ENCODE data around the gene RFX3.

Gene RFX3

DNA sequence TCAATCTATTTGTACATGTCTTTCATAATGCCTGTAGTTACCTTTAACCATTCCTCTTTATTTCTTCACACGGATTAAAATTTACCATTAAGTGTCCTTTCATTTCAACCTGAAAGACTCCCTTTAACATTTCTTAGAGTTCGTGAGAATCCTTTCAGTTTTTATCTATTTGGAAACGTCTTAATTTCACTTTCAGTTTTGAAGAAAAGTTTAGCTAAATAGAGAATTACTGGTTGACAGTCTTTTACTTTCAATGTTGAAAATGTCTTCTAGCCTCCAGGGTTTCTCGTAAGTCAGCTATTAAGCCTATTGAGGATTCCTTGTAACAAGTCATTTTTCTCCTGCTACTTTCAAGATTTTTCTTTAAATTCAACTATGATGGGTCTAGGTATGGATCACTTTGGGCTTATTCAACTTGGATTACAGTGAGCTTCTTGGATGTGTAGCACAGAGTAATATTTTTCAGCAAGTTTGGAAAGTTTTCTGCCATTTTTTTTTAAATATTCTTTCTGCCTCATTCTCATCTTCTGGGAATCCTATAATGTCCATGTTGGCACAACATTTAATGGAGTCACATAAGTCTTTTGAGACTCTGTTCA lies 48.5 kb downstream of the RFX3 start:
- DNase-seq (ENCODE audit: low read depth, low spot score), result no peak

DNA sequence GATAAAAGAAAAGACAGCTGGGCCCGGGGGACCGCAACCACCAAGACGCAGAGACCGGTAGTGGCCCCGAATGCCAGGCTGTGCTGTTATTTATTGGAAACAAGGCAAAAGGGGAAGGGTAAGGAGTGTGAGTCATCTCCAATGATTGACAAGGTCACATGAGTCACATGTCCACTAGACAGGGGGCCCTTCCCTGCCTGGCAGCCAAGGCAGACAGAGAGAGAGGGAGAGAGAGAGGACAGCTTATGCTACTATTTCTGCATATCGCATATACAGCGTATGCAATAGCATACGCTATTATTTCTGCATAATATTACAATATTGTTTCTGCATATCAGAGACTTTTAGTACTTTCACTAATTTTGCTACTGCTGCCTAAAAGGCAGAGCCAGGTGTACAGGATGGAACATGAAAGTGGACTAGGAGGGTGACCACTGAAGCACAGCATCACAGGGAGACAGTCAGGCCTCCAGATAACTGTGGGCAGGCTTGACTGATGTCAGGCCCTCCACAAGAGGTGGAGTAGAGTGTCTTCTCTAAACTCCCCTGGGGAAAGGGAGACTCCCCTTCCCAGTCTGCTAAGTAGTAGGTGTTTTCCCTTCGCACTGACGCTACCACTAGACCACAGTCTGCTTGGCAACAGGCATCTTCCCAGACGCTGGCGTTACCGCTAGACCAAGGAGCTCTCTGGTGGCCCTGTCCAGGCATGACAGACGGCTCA lies 50.3 kb downstream of the RFX3 start:
- DNase-seq (ENCODE audit: low read depth, low spot score), result no peak

DNA sequence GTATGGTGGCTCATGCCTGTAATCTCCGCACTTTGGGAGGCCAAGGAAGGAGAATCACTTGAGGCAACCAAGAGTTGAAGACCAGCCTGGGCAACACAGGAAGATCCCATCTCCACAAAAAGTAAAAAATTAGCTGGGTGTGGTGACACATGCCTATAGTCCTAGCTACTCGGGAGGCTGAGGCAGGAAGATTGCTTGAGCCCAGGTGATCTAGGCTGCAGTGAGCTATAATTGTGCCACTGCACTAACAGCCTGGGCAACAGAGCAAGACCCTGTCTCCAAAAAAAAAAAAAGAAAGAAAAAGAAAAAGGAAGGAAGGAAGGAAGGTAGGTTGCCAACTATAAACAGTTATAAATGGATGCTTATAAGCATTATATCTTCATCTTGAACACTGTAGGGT lies 51.0 kb downstream of the RFX3 start:
- no peak for DNase-seq (ENCODE audit: low read depth, low spot score)

DNA sequence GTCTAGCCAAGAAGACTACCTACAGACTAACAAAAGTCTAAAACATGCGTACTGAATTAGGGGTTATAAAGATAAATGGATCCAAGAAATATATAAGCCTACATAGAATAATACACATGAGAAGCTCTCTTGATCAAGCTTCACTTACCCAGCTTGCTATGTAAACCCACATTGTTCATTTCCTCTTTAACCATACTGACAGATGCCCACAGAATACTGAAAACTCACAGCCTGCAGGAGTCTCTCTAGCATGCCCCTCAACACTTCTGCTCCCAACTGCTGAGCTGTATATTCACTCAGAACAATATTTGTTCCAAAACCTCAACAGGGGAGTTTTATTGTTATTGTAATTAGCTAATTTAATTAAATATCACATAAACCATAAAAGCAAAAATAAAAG lies 52.4 kb downstream of the RFX3 start:
- DNase-seq (ENCODE audit: low read depth, low spot score), result no peak

DNA sequence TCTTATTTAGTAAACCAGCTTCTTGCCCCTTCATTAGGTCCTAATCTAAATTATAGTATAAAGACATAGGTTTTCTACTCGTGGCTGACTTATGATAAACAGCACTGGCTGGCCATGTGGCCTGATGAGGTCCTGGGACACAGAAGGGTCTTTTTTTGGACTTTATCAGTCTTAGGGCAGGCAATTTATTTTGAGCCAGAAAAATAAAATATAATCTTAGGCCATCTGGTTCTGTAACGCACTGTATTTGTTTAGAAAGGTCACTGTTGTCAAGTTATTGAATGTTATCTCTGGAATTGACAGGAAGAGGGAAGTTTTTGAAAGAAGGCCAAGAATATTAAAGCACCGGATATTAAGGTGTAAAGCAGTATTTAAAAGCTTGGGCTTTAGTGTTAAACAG lies 53.9 kb downstream of the RFX3 start:
- DNase-seq (ENCODE audit: low read depth, low spot score), result no peak

GRCh38 chr9:3468421-3469205 lies 57.2 kb downstream of the RFX3 start:
- DNase-seq (ENCODE audit: low read depth, low spot score), result no peak

DNA sequence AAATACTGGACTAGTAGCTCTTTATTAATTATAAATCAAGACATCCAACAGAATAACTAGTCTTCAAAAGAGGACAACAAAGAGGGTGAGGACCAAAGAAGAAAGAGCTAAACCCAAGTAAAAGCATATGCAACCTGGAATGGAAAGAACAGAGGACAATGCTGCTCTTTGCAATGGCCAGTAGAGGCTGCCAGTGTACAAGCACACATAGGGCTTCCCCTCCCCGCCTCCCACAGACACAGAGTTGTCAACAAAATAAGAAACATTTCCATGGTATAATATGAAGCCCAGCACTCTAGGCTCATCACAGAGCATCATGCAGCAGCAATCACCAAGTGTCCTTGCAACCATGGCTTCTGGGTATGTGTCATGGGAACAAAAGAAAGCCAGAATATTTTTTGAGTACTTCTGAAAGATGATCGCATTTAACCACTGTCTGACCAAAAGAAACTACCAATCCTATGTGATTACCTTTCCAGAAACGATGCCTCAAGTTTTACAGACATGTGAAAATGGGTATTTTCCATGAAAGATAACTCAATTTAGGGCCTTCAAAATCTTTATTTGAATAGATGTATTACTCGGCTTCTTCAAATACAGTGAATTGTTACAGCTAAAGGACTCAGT lies 58.1 kb downstream of the RFX3 start:
- peak; percentile 32 for DNase-seq (ENCODE audit: low read depth, low spot score)

DNA sequence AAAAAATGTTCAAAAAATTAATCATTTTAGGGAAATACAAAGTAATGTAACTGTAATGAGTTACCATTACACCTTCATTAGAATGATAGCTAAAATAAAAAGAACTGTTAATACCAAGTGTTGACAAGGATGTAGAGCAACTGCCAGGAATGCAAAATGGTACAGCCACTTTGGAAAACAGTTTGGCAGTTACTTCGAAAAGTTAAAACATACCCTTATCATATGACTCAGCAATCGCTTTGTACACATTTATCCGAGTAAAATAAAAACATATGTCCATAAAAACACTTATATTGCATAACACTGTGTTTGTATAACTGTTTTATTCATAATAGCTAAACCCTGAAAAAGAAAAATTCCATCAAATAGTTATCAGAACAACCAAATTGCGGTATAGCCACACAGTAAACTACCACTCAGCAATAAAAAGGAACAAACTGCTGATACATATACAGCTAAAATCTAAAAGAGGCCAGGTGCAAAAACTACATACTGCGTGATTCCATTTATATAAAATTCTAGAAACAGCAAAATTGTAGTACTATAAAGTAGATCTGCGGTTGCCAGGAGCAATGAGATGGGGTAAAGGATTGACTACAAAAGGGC lies 61.7 kb downstream of the RFX3 start:
- no peak for DNase-seq (ENCODE audit: low read depth, low spot score)

- DNase-seq (ENCODE audit: low read depth, low spot score), result no peak
Measured at GRCh38 chr9:3458806-3459475, 66.9 kb downstream of the RFX3 start.

GRCh38 chr9:3457175-3457574 lies 68.6 kb downstream of the RFX3 start:
- DNase-seq (ENCODE audit: low read depth, low spot score), result no peak

GRCh38 chr9:3455717-3456116 lies 70.1 kb downstream of the RFX3 start:
- DNase-seq (ENCODE audit: low read depth, low spot score), result no peak

DNA sequence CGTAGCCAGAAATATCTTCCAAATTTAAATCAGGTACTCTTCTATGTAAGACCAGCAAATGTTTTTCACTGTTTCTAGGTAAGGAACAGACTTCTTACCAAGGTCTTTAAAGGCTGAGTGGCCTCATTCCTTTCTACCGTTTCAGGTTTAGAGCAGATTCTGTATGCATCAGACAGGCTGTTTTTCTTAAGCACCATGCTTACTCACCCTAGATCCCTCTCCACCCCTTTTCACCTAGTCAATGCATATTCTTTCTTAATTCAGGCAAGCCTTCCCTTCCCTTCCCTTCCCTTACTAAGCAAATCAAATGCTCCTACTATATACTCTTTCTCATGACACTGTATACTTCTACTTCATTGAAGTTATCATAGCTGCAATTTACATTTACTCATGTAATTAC lies 70.7 kb downstream of the RFX3 start:
- no peak for DNase-seq (ENCODE audit: low read depth, low spot score)

DNA sequence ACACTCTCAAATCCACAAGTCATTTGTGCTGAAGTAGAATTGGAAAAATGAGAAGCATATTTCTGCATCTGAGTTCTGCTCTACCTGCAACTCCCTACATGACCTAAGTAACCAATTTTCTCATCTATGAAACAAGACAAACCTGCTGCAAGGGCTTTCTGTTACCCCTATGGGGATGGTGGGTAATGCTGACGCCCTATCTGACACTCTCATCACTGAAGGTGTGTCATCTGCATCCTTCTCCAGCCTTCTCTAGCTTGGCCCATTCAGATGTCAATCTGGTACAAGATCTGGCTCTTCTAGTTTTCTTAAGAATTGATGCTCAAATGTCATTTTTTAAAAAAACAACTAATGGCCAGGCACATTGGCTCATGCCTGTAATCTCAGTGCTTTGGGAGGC lies 73.8 kb downstream of the RFX3 start:
- no peak for DNase-seq (ENCODE audit: low read depth, low spot score)

GRCh38 chr9:3447788-3448187 lies 78.0 kb downstream of the RFX3 start:
- DNase-seq (ENCODE audit: low read depth, low spot score), result no peak

GRCh38 chr9:3447143-3447542 lies 78.7 kb downstream of the RFX3 start:
- no peak for DNase-seq (ENCODE audit: low read depth, low spot score)

DNA sequence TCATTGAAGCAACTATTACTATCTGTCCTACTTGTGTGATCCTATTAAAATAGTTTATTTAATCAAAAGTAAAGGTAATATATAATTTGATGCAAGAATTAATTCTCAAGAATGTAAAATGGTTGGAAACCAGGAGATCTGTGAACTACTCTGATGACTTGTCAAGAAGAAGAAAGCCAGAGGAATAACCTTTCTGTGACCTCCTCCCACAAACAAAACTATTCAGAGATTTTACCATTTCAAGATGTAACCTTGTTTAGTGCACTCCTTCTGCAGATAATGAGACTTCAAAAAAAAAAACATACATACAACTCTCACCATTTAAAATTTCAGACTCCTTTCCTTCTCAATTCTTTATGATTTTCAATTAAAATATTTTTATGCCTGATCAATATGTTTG lies 79.5 kb downstream of the RFX3 start:
- no peak for DNase-seq (ENCODE audit: low read depth, low spot score)

GRCh38 chr9:3444016-3444415 lies 81.8 kb downstream of the RFX3 start:
- DNase-seq (ENCODE audit: low read depth, low spot score), result no peak

DNA sequence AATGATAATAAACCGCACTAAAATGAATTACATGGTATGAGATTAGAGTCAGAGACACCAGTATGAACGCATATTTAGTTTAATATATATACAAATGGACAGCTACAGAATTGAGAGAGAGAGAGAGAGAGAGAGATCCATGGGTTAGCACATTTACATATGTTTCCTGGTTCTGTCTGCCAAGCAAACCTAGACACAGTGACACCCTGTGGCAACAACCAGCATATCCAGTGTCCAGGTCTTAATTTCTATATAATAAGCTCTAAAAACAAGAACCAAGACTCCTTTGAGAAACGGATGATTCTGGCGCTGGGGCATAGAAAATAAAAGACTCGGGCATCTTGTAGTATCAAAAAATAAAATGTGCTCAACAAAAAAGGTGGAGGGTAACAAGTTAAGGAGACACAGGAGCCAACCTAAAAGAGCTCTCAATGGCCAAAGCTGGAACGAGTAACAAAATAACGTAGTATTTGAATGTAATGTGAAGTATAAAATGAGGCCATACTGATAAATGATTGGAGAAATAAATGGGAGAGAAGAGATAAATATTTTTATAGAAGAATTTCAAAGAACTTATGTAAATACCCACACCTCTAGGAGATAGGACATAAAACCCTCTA lies 84.5 kb downstream of the RFX3 start:
- DNase-seq (ENCODE audit: low read depth, low spot score), result peak; percentile 32

- DNase-seq (ENCODE audit: low read depth, low spot score), result no peak
Measured at GRCh38 chr9:3436629-3437420, 89.0 kb downstream of the RFX3 start.

- no peak for DNase-seq (ENCODE audit: low read depth, low spot score)
Measured at GRCh38 chr9:3435732-3436131, 90.1 kb downstream of the RFX3 start.
